Activated CD4-positive, alpha-beta T cell treated with anti-CD3 and anti-CD28 coated beads, Interleukin-2, amount 50 U/mL, for 1 hour (primary cell): ENCODE measurements around the gene RIMS1.

Source experiments
- DNase-seq: peaks from one replicate; pipeline ENCODE4 v3.0.0-alpha.2; 2020

RIMS1 gene

DNA sequence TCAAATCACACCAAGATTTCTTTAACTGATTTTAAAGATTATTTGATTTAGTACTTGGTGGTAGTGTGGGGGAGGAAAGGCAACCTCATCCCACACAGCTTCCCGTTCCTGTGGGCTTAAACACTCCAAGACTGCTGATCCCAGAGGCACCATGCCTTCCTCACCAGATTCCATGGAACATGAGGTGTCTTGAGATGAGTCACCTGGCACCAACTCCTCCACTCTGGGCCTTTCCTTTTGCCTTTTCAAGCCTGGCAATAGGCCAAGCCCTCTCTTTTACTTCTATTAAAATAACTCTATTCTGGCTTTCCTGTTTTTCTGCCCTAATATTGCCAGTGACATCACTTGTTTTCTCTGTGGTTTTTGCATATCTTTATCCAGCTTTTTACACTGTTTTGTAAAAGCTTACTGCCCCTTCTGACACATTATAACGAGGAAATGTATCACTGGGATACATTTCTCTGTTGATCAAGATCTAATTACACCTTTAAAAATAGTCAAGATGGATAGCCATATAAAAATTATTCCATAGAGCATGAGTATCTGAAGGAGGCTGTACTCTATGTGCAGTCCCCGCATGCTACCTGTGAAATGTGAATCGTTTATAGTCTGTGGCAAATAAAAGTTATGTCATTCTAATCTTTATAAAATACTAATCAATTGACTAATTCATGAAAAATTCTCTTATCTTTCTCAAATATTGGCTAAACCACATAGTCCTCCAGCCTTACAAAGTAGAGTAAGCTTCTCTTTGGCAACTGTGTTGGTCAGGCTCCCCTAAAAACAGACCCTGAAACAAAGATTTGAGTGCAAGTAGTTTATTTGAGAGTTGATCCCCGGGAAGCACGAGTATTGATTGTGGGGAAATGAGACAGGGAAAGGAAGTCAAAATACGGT is 477.7 kb downstream of the RIMS1 start:
- DNase-seq, result no peak

DNA sequence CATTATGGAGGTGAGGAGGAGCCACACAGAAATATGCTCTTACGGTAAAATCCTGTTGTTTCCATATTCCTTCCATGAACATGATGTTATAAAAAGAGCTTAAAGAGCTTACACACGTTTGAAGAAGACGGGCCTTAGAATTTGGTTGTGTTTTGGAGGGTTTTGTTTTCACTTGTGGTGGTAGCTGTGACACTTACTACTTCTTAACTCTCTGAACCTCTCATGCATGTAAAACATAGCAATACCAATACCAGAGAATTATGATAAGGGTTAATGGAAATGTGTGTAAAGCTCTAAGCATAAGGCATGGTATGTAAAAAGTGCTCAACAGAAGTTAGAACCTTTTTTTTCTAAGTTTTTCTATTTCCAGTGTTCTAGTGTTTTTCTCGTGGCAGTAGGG is 479.4 kb downstream of the RIMS1 start:
- no peak for DNase-seq

DNA sequence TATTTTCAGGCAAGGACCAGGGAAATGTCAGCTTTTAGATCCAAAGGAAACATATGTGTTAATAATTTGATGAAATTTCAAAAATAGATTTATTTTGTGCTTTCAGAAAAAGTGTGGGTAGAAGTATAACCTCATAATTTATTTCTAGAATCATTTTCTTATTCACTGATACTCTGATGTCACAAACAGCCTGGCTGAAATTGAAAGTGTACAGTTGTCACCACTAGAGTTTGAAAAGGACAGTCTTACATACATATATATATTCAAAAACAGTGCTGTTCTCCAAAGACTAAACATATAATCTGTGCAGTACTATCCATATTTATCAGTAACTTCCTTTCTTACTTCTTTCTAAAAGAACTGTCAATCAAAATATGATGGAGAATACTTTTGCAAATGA is 481.1 kb downstream of the RIMS1 start:
- DNase-seq, result no peak

DNA sequence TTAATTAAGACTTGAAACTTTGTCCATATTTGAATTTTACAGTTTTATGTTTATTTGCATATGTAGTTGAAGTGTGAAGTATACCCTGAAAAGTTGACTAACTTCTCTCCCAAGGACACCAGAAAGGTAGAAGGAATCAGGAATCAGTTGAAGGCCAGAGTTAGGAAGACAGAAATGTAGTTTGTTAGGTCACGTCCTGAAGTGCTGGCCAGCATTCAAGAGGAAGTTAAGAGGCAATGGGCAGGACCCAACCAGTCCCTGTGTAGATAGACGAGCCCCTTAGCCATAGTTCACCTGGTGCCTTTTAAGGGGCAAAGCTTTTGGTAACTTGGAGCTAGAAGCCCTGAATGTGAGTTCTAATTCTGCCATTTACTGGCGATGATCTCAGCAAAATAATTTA is 485.1 kb downstream of the RIMS1 start:
- DNase-seq, result no peak

DNA sequence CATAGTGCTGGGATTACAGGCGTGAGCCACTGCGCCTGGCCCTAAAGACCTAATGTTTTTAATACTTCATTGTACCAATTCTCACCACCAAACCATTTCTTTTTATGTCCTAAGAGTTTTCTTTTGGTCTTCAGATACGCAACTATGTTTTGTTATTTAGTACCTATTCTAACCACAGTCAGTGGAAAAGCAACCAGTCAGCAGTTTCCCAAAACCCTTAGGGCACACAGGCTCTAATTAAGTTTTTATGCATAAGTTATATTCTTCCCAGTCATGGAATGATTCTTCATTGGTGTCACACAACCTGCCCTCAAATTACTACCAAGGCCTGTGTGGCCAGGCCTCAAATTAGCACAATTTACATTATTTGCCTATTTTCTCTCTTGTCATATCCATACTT is 487.8 kb downstream of the RIMS1 start:
- no peak for DNase-seq

DNA sequence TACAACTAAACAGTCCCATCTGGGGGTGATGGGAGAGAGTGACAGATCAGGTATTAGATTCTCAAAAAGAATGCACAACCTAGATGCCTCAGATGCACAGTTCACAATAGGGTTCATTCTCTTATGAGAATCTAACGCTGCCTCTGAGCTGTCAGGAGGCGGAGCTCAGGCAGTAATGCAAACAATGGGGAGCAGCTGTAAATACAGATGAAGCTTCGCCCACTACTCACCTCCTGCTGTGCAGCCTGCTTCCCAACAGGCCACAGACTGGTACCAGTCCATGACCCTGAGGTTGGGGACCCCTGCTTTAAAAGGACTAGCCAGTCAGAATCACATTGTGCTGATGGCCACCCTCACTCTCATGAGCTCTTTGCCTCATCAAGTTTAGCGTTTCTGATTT is 488.5 kb downstream of the RIMS1 start:
- no peak for DNase-seq

DNA sequence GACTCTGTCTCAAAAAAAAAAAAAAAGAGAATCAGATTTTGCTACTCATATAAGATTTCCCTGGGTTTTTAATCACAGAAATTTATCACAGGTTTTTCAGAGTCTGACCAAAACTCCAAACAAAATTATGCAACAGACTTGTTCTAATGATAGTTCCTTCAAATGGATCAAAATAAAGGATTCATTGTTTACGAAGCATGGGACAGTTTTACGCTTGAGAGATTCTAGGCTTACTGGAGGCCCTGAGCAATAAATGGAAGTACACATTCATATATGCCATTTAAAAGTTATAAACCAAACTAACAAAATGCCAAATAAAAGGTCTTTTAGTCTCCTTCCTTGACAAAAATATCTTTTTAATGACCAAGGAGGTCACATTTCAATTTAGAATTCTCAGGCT is 490.4 kb downstream of the RIMS1 start:
- DNase-seq, result no peak

DNA sequence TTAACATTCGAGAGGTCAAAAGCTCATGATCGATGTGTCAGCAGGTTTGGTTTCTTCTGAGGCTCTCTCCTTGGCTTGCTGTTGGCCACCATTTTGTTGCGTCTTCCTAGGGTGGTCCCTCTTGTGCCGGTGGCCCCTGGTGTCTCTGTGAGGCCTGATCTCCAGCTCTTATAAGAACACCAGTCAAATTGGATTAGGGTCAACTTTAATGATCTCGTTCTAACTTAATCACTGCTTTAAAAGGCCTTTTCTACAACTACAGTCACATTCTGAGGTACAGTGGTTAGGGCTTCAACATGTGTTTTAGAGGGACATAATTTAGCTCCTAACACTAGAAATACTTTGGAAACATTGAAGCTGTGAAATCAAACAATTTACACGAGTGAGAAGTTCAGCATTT is 494.7 kb downstream of the RIMS1 start:
- no peak for DNase-seq

DNA sequence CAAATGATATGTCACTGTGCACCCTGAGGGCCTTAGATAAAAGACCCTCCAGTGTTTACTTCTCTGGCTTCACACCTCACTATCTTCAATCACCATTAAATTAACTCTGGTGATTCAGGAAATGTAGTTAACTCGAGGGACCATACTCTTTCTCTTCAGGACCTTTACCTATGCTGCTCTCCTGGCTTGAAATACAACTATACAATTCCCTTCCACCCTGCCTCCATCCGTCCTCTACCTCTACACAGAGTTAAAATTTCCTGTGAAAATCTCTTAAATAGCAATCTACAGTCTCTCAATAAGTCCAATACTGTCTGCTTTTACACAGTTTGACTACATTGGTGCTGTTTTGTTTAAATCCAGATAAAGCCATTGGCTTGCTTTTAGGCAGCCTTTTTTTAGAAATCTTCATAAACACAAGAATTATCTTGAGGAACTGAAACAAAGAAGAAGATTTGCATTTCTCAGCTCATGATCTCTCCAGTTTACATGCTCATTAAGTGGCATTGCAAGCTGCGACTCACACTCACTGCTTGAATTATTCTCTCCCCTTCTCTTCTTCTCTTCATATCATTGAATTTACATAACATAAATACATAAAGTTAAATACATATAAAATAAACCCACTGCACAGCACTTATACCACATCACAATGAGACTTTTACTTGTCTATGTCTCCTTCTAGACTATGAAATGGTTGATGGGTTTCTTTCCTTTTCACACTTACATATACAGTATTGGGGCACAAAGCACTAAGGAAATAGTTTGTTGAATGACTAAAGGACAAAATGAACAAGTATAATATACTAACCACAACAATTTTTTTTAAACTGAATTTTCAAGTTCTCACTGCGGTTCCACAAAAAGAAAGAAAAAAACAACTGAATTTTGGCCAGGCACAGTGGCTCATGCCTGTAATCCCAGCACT is 496.5 kb downstream of the RIMS1 start:
- no peak for DNase-seq

DNA sequence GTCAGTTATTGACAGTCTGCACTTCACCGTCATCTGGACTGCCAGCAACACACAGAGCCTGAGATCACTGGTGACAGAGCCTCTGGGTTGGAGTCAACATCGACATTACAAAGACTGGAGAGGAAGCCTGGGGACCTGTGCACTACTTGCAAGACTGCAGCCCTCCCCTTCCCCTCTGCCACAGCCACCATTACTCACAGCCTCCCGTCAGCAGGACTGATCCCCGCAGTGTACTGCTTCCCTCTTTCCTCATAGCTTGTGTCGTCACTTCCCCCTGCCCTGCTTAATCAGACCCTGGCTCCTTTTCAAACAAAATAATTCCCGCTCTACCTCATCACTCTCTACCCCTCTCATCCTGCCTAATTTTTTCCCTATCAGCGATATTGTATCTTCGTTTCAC is 500.0 kb downstream of the RIMS1 start:
- DNase-seq, result no peak

DNA sequence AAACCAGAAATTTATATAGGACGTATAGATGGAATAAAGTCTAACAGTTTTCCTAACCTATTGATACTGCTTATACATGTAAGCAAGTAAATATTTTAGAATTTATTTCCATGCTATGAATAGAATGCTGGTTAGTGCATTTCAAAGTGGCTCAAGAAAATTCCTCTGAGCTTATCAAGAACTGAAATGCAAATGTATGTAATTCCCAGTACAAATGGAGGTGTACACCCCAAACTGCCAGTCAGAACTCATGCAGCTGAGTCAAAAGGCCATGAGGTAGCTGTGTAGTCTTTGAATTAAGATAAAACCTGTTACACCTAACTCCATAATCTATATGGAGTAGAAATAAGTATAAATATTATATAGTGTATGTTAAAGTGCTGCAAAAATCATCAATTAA is 503.3 kb downstream of the RIMS1 start:
- no peak for DNase-seq

DNA sequence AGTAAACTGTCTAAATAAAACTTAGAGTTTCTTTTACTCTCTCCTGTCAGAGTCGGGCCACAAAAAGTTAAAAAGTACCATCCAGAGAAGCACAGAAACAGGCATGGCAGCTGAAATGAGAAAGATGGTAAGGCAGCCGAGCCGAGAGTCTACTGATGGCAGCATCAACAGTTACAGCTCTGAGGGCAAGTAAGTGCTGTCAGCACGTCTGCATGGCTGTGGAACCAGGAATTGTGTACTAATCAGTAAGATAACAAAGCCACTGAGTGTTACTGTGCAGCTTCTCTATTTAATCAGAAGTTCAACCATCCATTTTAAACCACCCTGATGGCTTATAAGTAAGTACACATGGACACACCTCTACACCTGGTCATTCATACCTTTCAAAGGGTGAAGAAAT is 504.2 kb downstream of the RIMS1 start:
- DNase-seq, result no peak

DNA sequence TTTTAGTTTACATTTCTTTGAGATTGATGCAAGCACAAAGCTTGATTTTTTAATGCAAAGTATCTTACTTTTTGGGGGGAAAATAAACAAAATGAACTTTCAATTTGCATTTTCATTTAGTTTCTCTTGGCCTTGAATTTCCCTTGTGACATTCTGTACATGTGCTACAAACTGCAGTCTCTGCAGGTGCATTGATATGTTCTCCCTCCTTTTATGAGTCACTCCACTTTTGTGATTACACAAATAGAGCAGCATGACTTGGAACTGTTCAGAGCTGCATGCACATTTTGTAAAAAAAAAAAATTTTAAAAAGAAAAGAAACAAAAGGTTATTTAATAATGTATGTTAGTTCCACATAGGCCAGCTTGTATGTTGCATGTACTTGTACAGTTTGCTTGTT is 515.5 kb downstream of the RIMS1 start:
- DNase-seq, result no peak

DNA sequence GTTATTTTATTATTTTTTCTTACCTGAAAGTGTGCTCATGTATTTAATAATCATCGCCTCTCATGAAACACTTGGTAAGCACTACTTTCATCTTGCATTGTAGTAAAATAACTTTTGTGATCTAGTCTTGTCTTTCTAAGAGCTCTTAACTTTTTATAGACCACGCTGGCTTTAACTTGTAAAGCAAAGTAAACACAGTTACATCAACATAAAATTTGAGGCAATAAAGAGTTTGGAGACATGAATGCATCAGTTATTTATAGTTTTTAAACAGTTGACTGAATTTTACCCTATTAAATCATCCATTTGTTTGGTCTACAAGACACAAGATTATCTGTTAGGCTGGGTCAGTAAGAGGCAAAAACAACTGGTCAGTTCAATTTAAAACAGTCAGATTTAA is 517.1 kb downstream of the RIMS1 start:
- DNase-seq, result no peak

DNA sequence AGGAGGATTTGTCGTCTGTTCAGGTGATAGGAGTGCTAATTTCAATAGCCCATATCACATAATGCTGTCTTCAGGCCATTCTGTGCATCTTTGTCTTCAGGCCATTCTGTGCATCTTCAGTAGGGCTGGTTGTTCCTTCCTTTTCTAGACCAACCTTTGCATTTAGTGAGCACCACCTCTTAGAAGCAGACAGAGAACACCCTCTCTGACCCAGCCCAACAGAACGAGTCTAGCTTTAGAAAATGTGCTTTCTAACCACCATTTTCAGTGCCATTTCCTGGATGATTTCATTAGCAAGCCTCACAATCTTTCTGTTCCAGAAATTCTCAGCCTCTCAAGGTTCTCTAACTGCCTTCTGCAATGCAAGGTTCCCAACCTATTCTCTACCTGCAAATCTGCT is 520.2 kb downstream of the RIMS1 start:
- DNase-seq, result no peak

DNA sequence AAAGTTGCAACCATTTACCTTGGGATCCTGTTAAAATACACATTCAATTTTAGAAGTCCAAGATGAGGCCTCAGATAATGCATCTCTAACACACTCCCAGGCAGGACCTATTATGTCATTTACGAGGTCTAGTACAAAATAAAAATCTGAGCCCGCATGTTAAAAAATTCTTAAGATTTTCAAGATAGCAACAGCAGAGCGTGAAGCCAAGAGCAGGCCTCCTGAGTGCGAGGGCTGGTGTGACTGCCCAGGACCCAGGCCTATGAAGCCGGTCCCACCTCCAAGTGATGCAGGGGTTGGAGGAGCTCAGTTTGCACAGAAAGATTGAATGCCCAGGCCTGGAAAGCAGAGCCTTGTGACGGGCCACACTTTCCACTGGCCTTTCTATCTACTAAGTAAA is 524.4 kb downstream of the RIMS1 start:
- no peak for DNase-seq

DNA sequence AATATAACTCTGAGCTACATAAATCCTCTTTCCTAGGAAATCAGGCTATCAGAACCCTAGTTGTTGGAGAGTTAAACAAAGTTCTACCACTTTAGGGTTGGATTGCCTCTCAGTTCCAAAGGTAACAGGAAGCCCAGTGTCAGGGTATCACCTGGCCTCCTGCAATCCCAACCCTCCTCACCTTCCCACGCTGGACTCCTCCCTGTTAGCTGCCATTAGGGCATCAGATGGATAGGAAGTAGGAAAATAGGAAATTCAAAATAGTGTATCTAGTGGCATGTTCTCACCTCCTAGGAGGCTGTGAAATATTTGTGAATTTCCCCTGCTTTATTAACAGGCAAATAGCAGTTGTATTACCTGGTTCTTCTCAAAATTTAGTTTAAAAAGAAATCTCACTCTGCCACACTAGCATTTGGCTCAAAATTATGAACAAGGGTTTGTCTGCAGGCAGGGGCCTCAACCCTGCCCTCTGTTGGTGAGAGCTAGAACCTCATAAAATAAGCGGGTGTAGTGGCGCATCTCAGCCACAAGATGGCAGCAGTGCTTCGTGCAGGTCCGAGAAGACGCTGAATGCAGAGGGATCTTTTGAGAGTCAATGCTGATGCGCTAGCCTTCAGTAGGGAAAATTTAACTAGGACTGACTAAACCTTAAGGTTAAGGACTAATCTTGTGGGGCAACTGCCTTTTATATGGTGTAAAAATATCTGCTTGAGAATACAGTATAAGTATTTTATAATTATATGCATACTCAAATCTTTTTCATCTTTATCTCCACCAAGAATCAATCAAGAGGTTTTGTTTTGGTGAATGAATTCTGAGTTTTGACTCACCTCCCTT is 525.7 kb downstream of the RIMS1 start:
- peak; percentile 70 for DNase-seq

DNA sequence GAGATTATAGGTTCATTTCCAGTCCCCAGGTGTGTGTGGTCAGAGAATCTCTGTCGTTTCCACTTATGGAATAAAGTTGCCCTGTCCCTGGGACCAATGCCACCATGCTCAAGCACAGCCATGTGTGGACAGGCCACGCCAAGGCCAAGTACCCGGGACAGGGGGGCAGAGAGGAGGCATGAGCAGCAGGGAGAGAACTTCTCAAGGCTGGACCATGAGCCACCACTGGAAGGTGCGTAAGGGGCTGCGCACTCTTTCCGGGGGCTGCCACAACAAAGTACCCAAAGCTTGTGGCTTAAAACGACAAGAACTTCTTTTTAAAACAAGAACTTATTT is 526.3 kb downstream of the RIMS1 start:
- DNase-seq, result no peak

DNA sequence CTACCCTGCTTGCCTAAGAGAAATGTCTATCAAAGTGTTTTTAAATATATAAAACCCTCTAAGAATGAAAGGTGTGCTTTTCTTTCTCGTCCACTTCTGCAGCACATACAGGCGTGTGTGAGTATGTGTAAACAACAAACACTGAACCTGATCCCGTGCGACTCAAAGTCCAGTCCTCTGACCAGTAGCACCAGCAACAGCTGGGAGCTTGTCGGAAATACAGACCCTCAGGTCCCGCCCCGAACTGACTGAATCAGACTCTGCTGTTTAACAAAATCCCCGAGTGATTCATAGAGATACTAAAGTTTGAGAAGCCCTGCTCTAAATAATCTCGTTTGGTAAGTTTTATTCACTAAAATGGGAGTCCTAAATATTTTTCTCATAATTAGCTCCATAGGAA is 527.5 kb downstream of the RIMS1 start:
- no peak for DNase-seq

DNA sequence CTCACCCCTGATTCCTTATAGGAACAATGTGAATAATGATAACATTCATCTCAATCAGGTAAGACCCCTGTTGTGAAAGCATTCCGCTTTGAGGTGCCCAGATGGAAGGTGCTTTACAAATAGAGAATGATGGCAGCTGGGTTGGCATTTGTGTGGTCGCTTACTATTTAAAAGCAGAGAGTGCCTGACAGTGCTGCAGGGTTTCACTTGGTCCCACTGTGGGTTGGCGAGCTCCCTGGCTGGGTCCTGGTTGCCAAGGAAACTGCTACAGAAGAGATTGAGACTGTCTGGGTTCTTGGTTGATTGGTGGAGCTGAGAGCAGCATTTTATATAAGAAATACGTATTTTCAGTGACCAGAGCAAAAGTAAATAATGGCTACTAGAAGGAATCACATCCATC is 528.3 kb downstream of the RIMS1 start:
- no peak for DNase-seq

DNA sequence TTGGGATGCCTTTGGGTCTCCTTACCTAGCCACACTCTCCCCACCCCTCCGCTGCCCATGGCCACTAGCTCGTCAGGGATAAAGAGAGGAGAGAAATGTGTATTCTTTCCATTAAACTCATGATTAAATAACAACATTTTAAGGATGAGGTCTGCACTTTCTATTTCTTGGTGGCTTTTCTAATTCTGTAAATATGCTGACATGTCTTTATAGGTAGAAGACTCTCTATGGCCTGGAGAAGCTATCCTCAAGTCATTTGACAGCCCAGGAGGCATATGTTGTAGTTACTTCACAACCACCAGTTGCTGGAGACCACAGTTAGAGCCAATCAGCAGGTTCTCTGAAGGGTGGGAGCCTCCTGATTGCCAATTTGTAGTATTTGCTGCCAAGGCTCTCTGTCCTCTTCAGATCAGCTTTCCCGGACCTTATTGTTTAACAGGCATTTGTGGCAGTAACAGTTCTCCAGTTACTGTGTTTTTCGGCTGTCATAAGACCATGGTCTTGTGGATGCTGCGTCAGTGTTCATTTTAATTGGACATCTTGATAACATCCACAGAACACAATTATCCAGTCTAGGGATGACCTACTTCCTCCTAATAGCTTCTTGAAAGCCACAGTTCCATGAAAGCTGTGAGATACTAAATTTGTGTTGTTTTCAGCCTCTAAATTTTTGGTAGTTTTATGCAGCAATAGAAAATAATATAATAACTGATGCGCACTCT is 530.6 kb downstream of the RIMS1 start:
- DNase-seq, result no peak

DNA sequence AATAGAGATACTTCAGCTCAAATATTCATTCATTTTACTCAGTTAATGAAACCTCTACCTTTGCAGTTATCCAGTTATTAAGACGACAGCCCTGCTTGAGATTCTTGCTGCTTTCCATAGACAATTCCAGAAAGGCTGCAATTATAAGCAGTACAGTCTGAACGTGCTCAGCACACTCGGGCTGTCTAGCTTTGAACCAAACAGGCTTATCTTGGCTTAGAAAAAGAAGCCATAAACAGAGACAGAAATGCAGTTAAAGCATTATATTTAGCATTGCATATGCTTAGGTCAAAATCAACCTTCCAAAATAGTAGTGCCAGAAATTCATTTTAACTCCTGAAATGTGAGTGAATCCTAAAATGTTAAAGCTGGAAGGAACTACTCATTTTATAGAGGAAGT is 531.4 kb downstream of the RIMS1 start:
- no peak for DNase-seq

DNA sequence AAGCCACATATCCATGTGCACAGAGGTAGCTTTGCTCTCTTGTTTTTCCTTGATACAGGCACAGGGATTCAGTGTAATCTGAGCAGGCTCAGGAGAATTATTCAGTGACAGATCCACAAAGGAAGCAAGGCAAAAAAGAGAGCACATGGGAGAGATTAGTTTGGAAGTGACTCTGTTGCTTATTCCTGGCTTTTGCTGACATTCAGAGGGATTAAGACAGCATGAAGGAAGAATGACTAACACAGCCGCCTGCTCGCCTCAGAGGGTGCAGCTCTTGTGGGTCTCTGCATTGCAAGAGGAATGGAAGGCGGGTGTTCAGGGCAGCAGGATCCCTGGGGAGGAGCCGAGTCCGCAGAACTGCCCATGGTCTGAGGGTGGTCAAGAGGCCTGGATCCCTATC is 532.1 kb downstream of the RIMS1 start:
- DNase-seq, result no peak
